Gastroesophageal sphincter (tissue), 3 donors: Measurements from ENCODE around the gene OTUD5.

Experiments used
- POLR2A ChIP-seq, 2 donors: fragments of 450-650 bp; IDR thresholded peaks; one replicate each; pipeline ENCODE4 v1.6.1; 2017; ENCODE audit warnings: antibody characterized with exemption in 2 of 2, mild to moderate bottlenecking in 2 of 2, moderate library complexity in 1 of 2
- POLR2AphosphoS5 ChIP-seq: sonication (generic); formaldehyde crosslinking; IDR thresholded peaks from one replicate; pipeline ENCODE4 v1.6.1; 2017; ENCODE audit warnings: antibody characterized with exemption
- TF ChIP-seq, protein P1 (sequence below), 4 experiments: fragments of 200-600 bp in 2 of 4; fragments of 450-650 bp in 2 of 4; sonication (generic) in 1 of 4; IDR thresholded peaks; one replicate each; pipeline ENCODE4 v1.5.1; 2017 to 2019; ENCODE audit warnings: antibody characterized with exemption in 4 of 4, mild to moderate bottlenecking in 2 of 4, moderate library complexity in 2 of 4

- TF ChIP-seq, protein P1, sequence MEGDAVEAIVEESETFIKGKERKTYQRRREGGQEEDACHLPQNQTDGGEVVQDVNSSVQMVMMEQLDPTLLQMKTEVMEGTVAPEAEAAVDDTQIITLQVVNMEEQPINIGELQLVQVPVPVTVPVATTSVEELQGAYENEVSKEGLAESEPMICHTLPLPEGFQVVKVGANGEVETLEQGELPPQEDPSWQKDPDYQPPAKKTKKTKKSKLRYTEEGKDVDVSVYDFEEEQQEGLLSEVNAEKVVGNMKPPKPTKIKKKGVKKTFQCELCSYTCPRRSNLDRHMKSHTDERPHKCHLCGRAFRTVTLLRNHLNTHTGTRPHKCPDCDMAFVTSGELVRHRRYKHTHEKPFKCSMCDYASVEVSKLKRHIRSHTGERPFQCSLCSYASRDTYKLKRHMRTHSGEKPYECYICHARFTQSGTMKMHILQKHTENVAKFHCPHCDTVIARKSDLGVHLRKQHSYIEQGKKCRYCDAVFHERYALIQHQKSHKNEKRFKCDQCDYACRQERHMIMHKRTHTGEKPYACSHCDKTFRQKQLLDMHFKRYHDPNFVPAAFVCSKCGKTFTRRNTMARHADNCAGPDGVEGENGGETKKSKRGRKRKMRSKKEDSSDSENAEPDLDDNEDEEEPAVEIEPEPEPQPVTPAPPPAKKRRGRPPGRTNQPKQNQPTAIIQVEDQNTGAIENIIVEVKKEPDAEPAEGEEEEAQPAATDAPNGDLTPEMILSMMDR (IDR thresholded peaks at IDR 0.05) = no peak
- TF ChIP-seq POLR2AphosphoS5 = no peak
- TF ChIP-seq POLR2A (IDR thresholded peaks at IDR 0.05) = no peak
Observed at GRCh38 chrX:48974574-48974973, 17.2 kb upstream of the OTUD5 start.
